Measurements from ENCODE around the gene CDON. TPM values are rescaled to one million over a fixed set of nuclear protein-coding genes. Genes with fewer than 3 reads are reported as not detected.

Gene CDON
- total RNA-seq, 1 experiment from 2014 or later = 0.91 TPM

DNA sequence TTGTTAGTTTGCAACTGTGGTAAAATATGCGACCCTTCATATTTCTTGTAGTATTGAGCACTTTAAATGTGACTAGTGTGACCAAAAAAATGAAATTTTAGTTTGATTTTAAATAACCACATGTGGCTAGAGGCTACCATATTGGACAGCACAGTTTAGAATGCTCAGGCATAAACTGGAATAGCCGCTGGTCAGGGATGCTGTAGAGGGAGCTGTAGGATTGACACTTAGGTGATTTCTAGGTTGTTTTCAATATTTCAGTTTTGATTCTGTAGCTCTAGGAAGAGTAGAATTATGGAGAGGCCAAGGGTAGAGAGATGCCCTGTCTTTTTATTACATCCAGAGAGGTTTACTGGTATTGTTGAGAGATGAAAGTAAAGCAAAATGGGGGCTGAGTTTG lies 127.6 kb downstream of the CDON start:
- intact Hi-C loops (cut with micrococcal nuclease) = no loop called here
- H3K4me1 Mint-ChIP-seq (ENCODE audit: insufficient read depth, unreplicated experiment) = no peaks in the 10 kb centered on the region
- no peaks in the 10 kb centered on the region for H3K9me3 Mint-ChIP-seq (ENCODE audit: unreplicated experiment)
- H3K27me3 Mint-ChIP-seq (ENCODE audit: insufficient read depth, unreplicated experiment) = peaks cover 2% of the 10 kb centered on the region
- H3K27ac Mint-ChIP-seq (ENCODE audit: low read depth, unreplicated experiment) = no peak overlapping the region
- ChIA-PET POLR2A (no interaction called here), CTCF (interaction anchor here (1.1 to 1.9 kb wide), 5 partner anchors 10 to 258 kb away, joined by 3 to 11 read pairs (median 5); no protein-coding TSS in a partner anchor)
- BruUV-seq (replicated peaks) = no TSS peak
- TF ChIP-seq, protein P1, sequence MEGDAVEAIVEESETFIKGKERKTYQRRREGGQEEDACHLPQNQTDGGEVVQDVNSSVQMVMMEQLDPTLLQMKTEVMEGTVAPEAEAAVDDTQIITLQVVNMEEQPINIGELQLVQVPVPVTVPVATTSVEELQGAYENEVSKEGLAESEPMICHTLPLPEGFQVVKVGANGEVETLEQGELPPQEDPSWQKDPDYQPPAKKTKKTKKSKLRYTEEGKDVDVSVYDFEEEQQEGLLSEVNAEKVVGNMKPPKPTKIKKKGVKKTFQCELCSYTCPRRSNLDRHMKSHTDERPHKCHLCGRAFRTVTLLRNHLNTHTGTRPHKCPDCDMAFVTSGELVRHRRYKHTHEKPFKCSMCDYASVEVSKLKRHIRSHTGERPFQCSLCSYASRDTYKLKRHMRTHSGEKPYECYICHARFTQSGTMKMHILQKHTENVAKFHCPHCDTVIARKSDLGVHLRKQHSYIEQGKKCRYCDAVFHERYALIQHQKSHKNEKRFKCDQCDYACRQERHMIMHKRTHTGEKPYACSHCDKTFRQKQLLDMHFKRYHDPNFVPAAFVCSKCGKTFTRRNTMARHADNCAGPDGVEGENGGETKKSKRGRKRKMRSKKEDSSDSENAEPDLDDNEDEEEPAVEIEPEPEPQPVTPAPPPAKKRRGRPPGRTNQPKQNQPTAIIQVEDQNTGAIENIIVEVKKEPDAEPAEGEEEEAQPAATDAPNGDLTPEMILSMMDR (IDR thresholded peaks at IDR 0.05; ENCODE audit: unreplicated experiment) = no peak
- H3K4me3 Mint-ChIP-seq (ENCODE audit: unreplicated experiment) = no peak overlapping the region
- no peaks in the 10 kb centered on the region for H3K36me3 Mint-ChIP-seq (ENCODE audit: insufficient read depth, unreplicated experiment)
- DNase-seq (ENCODE audit: unreplicated experiment) = no peak

DNA sequence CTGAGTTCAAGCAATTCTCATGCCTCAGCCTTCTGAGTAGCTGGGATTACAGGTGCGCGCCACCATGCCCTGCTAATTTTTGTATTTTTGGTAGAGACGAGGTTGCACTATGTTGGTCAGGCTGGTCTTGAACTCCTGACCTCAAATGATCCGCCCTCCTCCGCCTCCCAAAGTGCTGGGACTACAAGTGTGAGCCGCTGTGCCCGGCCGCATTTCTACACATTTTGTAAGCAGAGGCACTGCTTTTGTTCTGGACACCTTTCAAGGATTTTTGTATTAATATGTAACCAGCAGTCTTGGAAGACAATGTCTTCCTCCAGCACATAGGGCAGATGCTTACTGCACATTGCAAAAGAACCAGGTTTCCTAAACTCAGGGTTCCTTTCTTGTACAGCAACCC lies 128.2 kb downstream of the CDON start:
- no peaks in the 10 kb centered on the region for H3K36me3 Mint-ChIP-seq (ENCODE audit: insufficient read depth, unreplicated experiment)
- no TSS peak for BruUV-seq (replicated peaks)
- intact Hi-C loops (cut with micrococcal nuclease) = no loop called here
- H3K27ac Mint-ChIP-seq (ENCODE audit: low read depth, unreplicated experiment) = no peak overlapping the region
- DNase-seq (ENCODE audit: unreplicated experiment) = no peak
- TF ChIP-seq, protein P1 (IDR thresholded peaks at IDR 0.05; ENCODE audit: unreplicated experiment) = no peak
- no peaks in the 10 kb centered on the region for H3K4me1 Mint-ChIP-seq (ENCODE audit: insufficient read depth, unreplicated experiment)
- H3K4me3 Mint-ChIP-seq (ENCODE audit: unreplicated experiment) = no peak overlapping the region
- ChIA-PET POLR2A (no interaction called here), CTCF (interaction anchor here (1.1 to 1.5 kb wide), 3 partner anchors 9 to 257 kb away, joined by 3 to 5 read pairs (median 3); no protein-coding TSS in a partner anchor)
- H3K9me3 Mint-ChIP-seq (ENCODE audit: unreplicated experiment) = no peaks in the 10 kb centered on the region
- peaks cover 7% of the 10 kb centered on the region for H3K27me3 Mint-ChIP-seq (ENCODE audit: insufficient read depth, unreplicated experiment)

DNA sequence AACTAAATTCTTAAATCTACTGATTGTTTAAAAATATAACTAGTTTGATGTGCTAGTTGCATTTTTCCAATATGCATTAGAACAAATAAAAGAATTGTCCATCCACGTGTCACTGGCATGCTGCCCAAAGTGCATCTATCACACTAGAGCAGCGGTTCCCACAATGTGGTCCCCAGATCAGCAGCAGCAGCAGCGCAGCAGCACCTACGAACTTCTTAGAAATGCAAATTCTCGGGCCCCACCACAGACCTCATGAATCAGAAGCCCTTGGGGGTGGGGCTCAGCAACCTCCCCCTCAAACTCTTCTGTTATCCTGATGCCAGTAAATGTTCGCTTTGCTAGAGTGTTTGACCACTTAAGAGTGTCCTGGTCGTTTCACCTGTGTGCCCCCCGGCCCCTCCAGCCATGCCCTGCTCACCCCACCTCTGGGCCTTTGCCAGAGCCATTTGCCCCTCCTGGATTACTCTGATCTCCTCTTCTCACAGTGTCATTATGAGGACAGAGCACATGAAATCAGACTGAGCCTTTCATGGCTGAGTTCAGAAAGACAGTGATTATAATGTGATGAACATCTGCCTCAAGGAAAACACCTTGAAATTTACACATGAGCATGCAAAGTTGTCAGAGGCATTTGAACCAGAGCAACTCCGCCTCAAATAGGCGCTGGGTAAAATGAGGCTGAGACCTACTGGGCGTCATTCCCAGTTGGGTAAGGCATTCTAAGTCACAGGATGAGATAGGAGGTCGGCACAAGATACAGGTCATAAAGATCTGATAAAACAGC lies 129.4 kb downstream of the CDON start:
- no peaks in the 10 kb centered on the region for H3K9me3 Mint-ChIP-seq (ENCODE audit: unreplicated experiment)
- BruUV-seq (replicated peaks) = no TSS peak
- no peaks in the 10 kb centered on the region for H3K36me3 Mint-ChIP-seq (ENCODE audit: insufficient read depth, unreplicated experiment)
- no peak overlapping the region for H3K4me3 Mint-ChIP-seq (ENCODE audit: unreplicated experiment)
- TF ChIP-seq, protein P1 (IDR thresholded peaks at IDR 0.05; ENCODE audit: unreplicated experiment) = no peak
- intact Hi-C loops (cut with micrococcal nuclease) = no loop called here
- no peak overlapping the region for H3K27ac Mint-ChIP-seq (ENCODE audit: low read depth, unreplicated experiment)
- no peaks in the 10 kb centered on the region for H3K4me1 Mint-ChIP-seq (ENCODE audit: insufficient read depth, unreplicated experiment)
- DNase-seq (ENCODE audit: unreplicated experiment) = no peak
- POLR2A ChIA-PET = no interaction called here
- peaks cover 11% of the 10 kb centered on the region for H3K27me3 Mint-ChIP-seq (ENCODE audit: insufficient read depth, unreplicated experiment)
- CTCF ChIA-PET = interaction anchor here (0.6 to 2.2 kb wide), 4 partner anchors 9 to 128 kb away, joined by 3 to 13 read pairs (median 8); no protein-coding TSS in a partner anchor

DNA sequence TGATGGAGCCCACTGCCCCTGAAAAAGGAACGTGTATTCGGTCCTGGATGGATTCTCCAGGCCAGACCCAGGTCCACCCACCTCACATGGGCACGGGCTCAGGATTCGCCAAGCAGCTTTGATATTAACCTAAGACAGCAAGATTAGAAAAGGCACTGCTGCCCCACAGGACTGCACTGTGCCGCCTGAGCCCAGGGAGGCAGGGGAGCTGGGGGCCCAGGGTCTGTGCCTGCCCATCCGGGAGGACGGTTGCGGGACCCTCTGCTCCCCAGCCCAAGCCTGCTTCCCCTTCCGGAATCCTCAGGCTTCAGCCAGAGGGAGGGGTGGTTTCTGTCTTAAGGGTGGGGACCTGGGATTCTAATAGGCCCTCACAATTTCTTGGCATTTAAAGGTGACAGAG lies 130.4 kb downstream of the CDON start:
- H3K27ac Mint-ChIP-seq (ENCODE audit: low read depth, unreplicated experiment) = no peak overlapping the region
- BruUV-seq (replicated peaks) = no TSS peak

More for the DNA sequence above, 130.4 kb downstream of the CDON start:
- ChIA-PET POLR2A (interaction anchor here (0.6 kb wide), 1 partner anchor 71 kb away, joined by 3 read pairs; no protein-coding TSS in a partner anchor), CTCF (interaction anchor here (1.1 to 2.2 kb wide), 4 partner anchors 9 to 129 kb away, joined by 3 to 13 read pairs (median 8); no protein-coding TSS in a partner anchor)
- Mint-ChIP-seq H3K9me3 (ENCODE audit: unreplicated experiment) (no peaks in the 10 kb centered on the region), H3K4me1 (ENCODE audit: insufficient read depth, unreplicated experiment) (no peaks in the 10 kb centered on the region), H3K27me3 (ENCODE audit: insufficient read depth, unreplicated experiment) (peaks cover 11% of the 10 kb centered on the region), H3K4me3 (ENCODE audit: unreplicated experiment) (no peak overlapping the region), H3K36me3 (ENCODE audit: insufficient read depth, unreplicated experiment) (no peaks in the 10 kb centered on the region)
- TF ChIP-seq, protein P1 (IDR thresholded peaks at IDR 0.05; ENCODE audit: unreplicated experiment) = no peak
- intact Hi-C loops (cut with micrococcal nuclease) = no loop called here
- DNase-seq (ENCODE audit: unreplicated experiment) = no peak

All from MCF 10A (cell line).